Stimulated activated CD4-positive, alpha-beta T cell treated with anti-CD3 and anti-CD28 coated beads, TNF-alpha, amount 100 ng/mL, for 1 hour (primary cell): ENCODE data around the gene RCOR2.

Experiments
- DNase-seq, 3 donors: peaks; one replicate each; pipeline ENCODE4 v3.0.0-alpha.2; 2020; ENCODE audit warnings: low read depth in 3 of 3, low spot score in 1 of 3

Gene RCOR2

GRCh38 chr11:63907808-63908530 is 9.0 kb downstream of the RCOR2 start:
- DNase-seq: no peak

GRCh38 chr11:63907063-63907462 is 9.9 kb downstream of the RCOR2 start:
- no peak for DNase-seq

GRCh38 chr11:63906585-63906984 is 10.4 kb downstream of the RCOR2 start:
- DNase-seq: peak in 1 of 3 donors; percentile 36

GRCh38 chr11:63906087-63906486 is 10.9 kb downstream of the RCOR2 start:
- no peak for DNase-seq

- no peak for DNase-seq
These were observed 11.8 kb downstream of the RCOR2 start for GRCh38 chr11:63905179-63905578.

- DNase-seq: no peak
These were observed 12.2 kb downstream of the RCOR2 start for GRCh38 chr11:63904743-63905142.

- no peak for DNase-seq
These were observed 13.1 kb downstream of the RCOR2 start for GRCh38 chr11:63903884-63904283.

- no peak for DNase-seq
These were observed 15.3 kb downstream of the RCOR2 start for GRCh38 chr11:63901660-63902059.

GRCh38 chr11:63897459-63898146 is 19.4 kb downstream of the RCOR2 start:
- DNase-seq: no peak

GRCh38 chr11:63896071-63896470 is 20.9 kb downstream of the RCOR2 start:
- no peak for DNase-seq

- DNase-seq: no peak
These were observed 23.6 kb downstream of the RCOR2 start for GRCh38 chr11:63893355-63893754.

- DNase-seq: no peak
These were observed 24.7 kb downstream of the RCOR2 start for GRCh38 chr11:63892228-63892627.

- no peak for DNase-seq
These were observed 26.6 kb downstream of the RCOR2 start for GRCh38 chr11:63890368-63890767.

GRCh38 chr11:63889344-63889743 is 27.6 kb downstream of the RCOR2 start:
- no peak for DNase-seq

- DNase-seq: peak; percentile 24 to 42 (median 24)
These were observed 28.5 kb downstream of the RCOR2 start for GRCh38 chr11:63888170-63889086.

GRCh38 chr11:63887386-63887999 is 29.5 kb downstream of the RCOR2 start:
- no peak for DNase-seq

GRCh38 chr11:63884196-63884932 is 32.6 kb downstream of the RCOR2 start:
- no peak for DNase-seq

- no peak for DNase-seq
These were observed 33.2 kb downstream of the RCOR2 start for GRCh38 chr11:63883791-63884190.

GRCh38 chr11:63882555-63883242 is 34.3 kb downstream of the RCOR2 start:
- DNase-seq: no peak

- DNase-seq: no peak
These were observed 36.6 kb downstream of the RCOR2 start for GRCh38 chr11:63880403-63880790.
